Transverse colon (tissue), 4 donors: ENCODE data around the gene RGSL1. TPM values are rescaled to one million over a fixed set of nuclear protein-coding genes. Genes with fewer than 3 reads are reported as not detected.

Experiments used
- DNase-seq: peaks from one replicate; pipeline ENCODE4 v3.0.0-alpha.2; 2019
- H3K27ac ChIP-seq, 4 donors: fragments of 200-600 bp; sonication (generic); 2 replicates each; pipeline ENCODE4 v1.5.1; 2016 to 2018; ENCODE audit warnings: inconsistent platforms in 4 of 4
- H3K27me3 ChIP-seq: fragments of 200-600 bp; sonication (generic); 2 replicates; pipeline ENCODE4 v1.5.1; 2017; ENCODE audit warnings: inconsistent platforms
- H3K36me3 ChIP-seq, 4 donors: fragments of 200-600 bp; sonication (generic); 2 replicates each; pipeline ENCODE4 v1.5.1; 2017 to 2019; ENCODE audit warnings: inconsistent platforms in 4 of 4
- H3K4me1 ChIP-seq, 4 donors: fragments of 200-600 bp; sonication (generic); 2 replicates each; pipeline ENCODE4 v1.5.1; 2017 to 2020; ENCODE audit warnings: inconsistent platforms in 4 of 4
- H3K4me3 ChIP-seq, 4 donors: fragments of 200-600 bp; sonication (generic); 1 replicate in 1 of 4; 2 replicates in 3 of 4; pipeline versions ENCODE4 v1.5.1 to v1.6.1; 2017 to 2019; ENCODE audit warnings: inconsistent platforms in 4 of 4
- H3K9me3 ChIP-seq, 2 donors: fragments of 200-600 bp; sonication (generic); 2 replicates each; pipeline ENCODE4 v1.5.1; 2017 to 2019; ENCODE audit warnings: inconsistent platforms in 2 of 2
- CTCF ChIP-seq, 5 experiments: fragments of 200-600 bp in 3 of 5; fragments of 450-650 bp in 2 of 5; sonication (generic) in 3 of 5; IDR thresholded peaks; 1 replicate in 2 of 5; 2 replicates in 3 of 5; pipeline ENCODE4 v1.5.1; 2016 to 2017; ENCODE audit warnings: antibody characterized with exemption in 5 of 5, inconsistent platforms in 3 of 5, mild to moderate bottlenecking in 2 of 5, moderate library complexity in 1 of 5
- EP300 ChIP-seq: sonication (generic); formaldehyde crosslinking; IDR thresholded peaks from one replicate; pipeline ENCODE4 v1.6.1; 2017; ENCODE audit warnings: antibody characterized with exemption, low read depth
- POLR2A ChIP-seq: fragments of 450-650 bp; IDR thresholded peaks from one replicate; pipeline ENCODE4 v1.6.1; 2016; ENCODE audit warnings: antibody characterized with exemption, mild to moderate bottlenecking, moderate library complexity
- POLR2AphosphoS5 ChIP-seq, 3 donors: sonication (generic); formaldehyde crosslinking; IDR thresholded peaks; one replicate each; pipeline ENCODE4 v1.6.1; 2016; ENCODE audit warnings: antibody characterized with exemption in 3 of 3
- WGBS, 2 donors: methylation state at CpG; one replicate each; pipeline ENCODE4 v1.1.5; 2018; ENCODE audit warnings: low coverage in 1 of 2; 5-methylcytosine and 5-hydroxymethylcytosine counted together
- in situ Hi-C, 4 donors: fragments of 200-750 bp; cut with MboI; loops; one replicate each; pipeline versions ENCODE4 v1.15.0 to v1.15.1; 2017; ENCODE audit warnings: low sequenced_read_pairs in 3 of 4, low pct_ligation_motif_present in 1 of 4, low pct_unique_long_range_greater_than_20kb in 1 of 4
- intact Hi-C: fragments of 100-400 bp; cut with DNase I; formaldehyde crosslinking; loops from one replicate; pipeline ENCODE4 v1.15.1; 2023; ENCODE audit warnings: low total_unique reads
- small RNA-seq, 4 donors: library from RNA; depleted of rRNA; stranded (forward); fragments of <200 nt; gene quantifications; one replicate each; pipeline ENCODE3, GENCODE V24; 2016
- total RNA-seq, 4 donors: library from RNA; depleted of rRNA; stranded (reverse); fragments of >200 nt; gene quantifications; one replicate each; pipeline ENCODE4 v1.1.0, GENCODE V29; 2016

RGSL1 gene
- total RNA-seq, 4 donors from 2014 or later, result not detected

- no peaks in the 10 kb centered on the region for H3K36me3 ChIP-seq
- no peak overlapping the region for H3K4me3 ChIP-seq
- H3K9me3 ChIP-seq, result no peaks in the 10 kb centered on the region
- TF ChIP-seq CTCF (IDR thresholded peaks at IDR 0.05) (no peak), EP300 (no peak), POLR2A (no peak), POLR2AphosphoS5 (IDR thresholded peaks at IDR 0.05) (no peak)
- H3K27me3 ChIP-seq, result peaks cover 3% of the 10 kb centered on the region
- DNase-seq, result no peak
- 67 to 85% methylated on average over 1 of the region's 1 CpG for WGBS, 2 donors
- in situ Hi-C loops (no loop called here), intact Hi-C loops (no loop called here)
- peaks cover 4 to 19% (median 11%) of the 10 kb centered on the region in 4 donors for H3K4me1 ChIP-seq
- no peak overlapping the region for H3K27ac ChIP-seq
These were observed 157.6 kb downstream of the RGSL1 start for GRCh38 chr1:182607566-182607965.

DNA sequence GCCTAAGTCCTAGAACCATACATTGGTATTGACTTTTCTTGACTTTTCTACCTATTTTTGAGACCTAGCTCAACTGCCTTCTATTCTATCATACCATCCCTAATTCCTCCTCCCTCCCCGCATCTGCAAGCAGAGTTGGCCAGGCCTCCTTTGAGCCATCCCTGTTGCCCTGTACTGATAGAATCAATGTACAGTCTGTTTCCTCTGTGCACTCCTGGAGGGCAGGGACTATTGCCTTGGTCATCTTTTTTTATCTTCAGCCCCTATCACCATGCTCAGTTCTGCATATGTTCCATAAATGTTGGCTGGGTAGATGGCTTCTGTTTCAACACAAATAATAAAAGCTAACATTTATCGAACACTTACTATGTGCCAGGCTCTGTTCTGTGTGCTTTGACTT is 158.3 kb downstream of the RGSL1 start:
- peaks cover 4 to 17% (median 11%) of the 10 kb centered on the region in 4 donors for H3K4me1 ChIP-seq
- no peaks in the 10 kb centered on the region for H3K9me3 ChIP-seq
- no peak overlapping the region for H3K27ac ChIP-seq
- H3K36me3 ChIP-seq, result no peaks in the 10 kb centered on the region
- 92 to 100% methylated on average over 2 of the region's 2 CpGs for WGBS, 2 donors
- no peak for DNase-seq
- H3K27me3 ChIP-seq, result peaks cover 8% of the 10 kb centered on the region
- H3K4me3 ChIP-seq, result no peak overlapping the region
- intact Hi-C loops (no loop called here), in situ Hi-C loops (no loop called here)
- TF ChIP-seq CTCF (IDR thresholded peaks at IDR 0.05) (no peak), POLR2A (no peak), EP300 (no peak), POLR2AphosphoS5 (IDR thresholded peaks at IDR 0.05) (no peak)

GRCh38 chr1:182608845-182609610 is 159.1 kb downstream of the RGSL1 start:
- no peak overlapping the region for H3K27ac ChIP-seq
- peaks cover under 1 to 14% (median 7%) of the 10 kb centered on the region in 4 donors for H3K4me1 ChIP-seq
- peaks cover 16% of the 10 kb centered on the region for H3K27me3 ChIP-seq
- H3K4me3 ChIP-seq, result no peak overlapping the region
- DNase-seq, result no peak
- intact Hi-C loops, result no loop called here
- TF ChIP-seq EP300 (no peak), CTCF (IDR thresholded peaks at IDR 0.05) (no peak)
- H3K36me3 ChIP-seq, result no peaks in the 10 kb centered on the region
- WGBS, 2 donors, result 87 to 89% methylated on average over 4 to 9 of the region's 9 CpGs
- no peaks in the 10 kb centered on the region for H3K9me3 ChIP-seq
- in situ Hi-C loops, result no loop called here

Small RNAs within 50 kb of the gene (small RNA-seq; reads per million reads assigned to genes)
- gene RF00017, result 0 reads per million in 4 donors

Other genes with a start within 250 kb of the RGSL1 start
- 1,000 to 10,000 TPM in 2 of 4 donors, 100 to 1,000 TPM in 2; 312 to 1,104 (median 985) TPM for gene GLUL, start 58.4 kb upstream of the RGSL1 start, total RNA-seq
- not detected for gene TEDDM1, start 49.5 kb upstream of the RGSL1 start, total RNA-seq
- 10 to 100 TPM in 3 of 4 donors, 1 to 10 TPM in 1; 9.0 to 19.9 (median 15.4) TPM for gene RNASEL, start 139.1 kb downstream of the RGSL1 start, total RNA-seq
- 1 to 10 TPM in 2 of 4 donors, under 1 TPM in 1, not detected in 1; 0.82 to 3.0 (median 1.7) TPM for gene RGS16, start 154.2 kb downstream of the RGSL1 start, total RNA-seq
- 1 to 10 TPM in 1 of 4 donors, not detected in 3; 2.2 TPM for gene RGS8, start 234.4 kb downstream of the RGSL1 start, total RNA-seq